Measurements from ENCODE around the gene MRPS7.

- TF ChIP-seq JUN (CRISPR knock-in tag; IDR thresholded peaks at IDR 0.05) (no peak), RELA (CRISPR knock-in tag; IDR thresholded peaks at IDR 0.05; ENCODE audit: borderline replicate concordance) (no peak), CTCF (IDR thresholded peaks at IDR 0.05) (no peak), SMAD4 (CRISPR knock-in tag; IDR thresholded peaks at IDR 0.05) (no peak), ZNF121 (CRISPR knock-in tag; IDR thresholded peaks at IDR 0.05) (no peak), ESRRA (CRISPR knock-in tag; IDR thresholded peaks at IDR 0.05; ENCODE audit: borderline replicate concordance) (no peak), NR2C2 (CRISPR knock-in tag; IDR thresholded peaks at IDR 0.05) (no peak)
- TF ChIP-seq, protein P1, sequence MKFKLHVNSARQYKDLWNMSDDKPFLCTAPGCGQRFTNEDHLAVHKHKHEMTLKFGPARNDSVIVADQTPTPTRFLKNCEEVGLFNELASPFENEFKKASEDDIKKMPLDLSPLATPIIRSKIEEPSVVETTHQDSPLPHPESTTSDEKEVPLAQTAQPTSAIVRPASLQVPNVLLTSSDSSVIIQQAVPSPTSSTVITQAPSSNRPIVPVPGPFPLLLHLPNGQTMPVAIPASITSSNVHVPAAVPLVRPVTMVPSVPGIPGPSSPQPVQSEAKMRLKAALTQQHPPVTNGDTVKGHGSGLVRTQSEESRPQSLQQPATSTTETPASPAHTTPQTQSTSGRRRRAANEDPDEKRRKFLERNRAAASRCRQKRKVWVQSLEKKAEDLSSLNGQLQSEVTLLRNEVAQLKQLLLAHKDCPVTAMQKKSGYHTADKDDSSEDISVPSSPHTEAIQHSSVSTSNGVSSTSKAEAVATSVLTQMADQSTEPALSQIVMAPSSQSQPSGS (CRISPR knock-in tag; IDR thresholded peaks at IDR 0.05; ENCODE audit: borderline replicate concordance, low read depth), result no peak
- TF ChIP-seq, protein P2, sequence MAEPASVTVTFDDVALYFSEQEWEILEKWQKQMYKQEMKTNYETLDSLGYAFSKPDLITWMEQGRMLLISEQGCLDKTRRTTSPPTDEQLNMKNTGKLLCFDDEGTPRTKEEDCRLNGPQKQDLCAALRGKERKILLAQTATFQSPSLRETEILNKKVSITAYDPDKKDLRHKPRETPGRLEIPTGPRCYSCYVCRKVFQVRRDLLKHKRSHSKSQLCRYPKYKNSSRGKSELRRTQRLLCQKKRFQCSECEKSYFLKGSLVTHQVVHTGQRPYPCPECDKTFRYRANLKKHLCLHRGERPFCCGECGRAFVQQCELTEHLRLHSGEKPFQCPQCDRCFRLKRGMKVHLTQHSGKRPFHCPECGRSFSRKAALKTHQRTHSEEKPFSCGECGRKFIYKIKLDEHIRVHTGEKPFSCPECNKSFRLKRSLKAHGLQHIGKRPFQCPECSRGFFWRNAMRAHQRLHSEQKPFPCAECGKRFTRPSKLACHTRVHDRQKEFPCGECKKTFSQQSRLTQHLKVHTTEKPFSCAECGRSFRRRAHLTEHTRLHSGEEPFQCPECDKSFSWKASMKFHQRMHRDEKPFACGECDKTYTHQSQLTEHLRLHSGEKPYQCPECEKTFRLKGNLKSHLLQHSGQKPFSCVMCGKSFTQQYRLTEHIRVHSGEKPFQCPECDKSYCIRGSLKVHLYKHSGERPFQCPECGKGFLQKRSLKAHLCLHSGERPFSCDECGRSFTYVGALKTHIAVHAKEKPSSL (CRISPR knock-in tag; conservative IDR thresholded peaks at IDR 0.05), result no peak
- TF ChIP-seq, protein P3, sequence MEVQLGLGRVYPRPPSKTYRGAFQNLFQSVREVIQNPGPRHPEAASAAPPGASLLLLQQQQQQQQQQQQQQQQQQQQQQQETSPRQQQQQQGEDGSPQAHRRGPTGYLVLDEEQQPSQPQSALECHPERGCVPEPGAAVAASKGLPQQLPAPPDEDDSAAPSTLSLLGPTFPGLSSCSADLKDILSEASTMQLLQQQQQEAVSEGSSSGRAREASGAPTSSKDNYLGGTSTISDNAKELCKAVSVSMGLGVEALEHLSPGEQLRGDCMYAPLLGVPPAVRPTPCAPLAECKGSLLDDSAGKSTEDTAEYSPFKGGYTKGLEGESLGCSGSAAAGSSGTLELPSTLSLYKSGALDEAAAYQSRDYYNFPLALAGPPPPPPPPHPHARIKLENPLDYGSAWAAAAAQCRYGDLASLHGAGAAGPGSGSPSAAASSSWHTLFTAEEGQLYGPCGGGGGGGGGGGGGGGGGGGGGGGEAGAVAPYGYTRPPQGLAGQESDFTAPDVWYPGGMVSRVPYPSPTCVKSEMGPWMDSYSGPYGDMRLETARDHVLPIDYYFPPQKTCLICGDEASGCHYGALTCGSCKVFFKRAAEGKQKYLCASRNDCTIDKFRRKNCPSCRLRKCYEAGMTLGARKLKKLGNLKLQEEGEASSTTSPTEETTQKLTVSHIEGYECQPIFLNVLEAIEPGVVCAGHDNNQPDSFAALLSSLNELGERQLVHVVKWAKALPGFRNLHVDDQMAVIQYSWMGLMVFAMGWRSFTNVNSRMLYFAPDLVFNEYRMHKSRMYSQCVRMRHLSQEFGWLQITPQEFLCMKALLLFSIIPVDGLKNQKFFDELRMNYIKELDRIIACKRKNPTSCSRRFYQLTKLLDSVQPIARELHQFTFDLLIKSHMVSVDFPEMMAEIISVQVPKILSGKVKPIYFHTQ (CRISPR knock-in tag; IDR thresholded peaks at IDR 0.05), result no peak
These were observed 11.6 kb upstream of the MRPS7 start for GRCh38 chr17:75250009-75250471.
